Activated T-cell treated with anti-CD3 and anti-CD28 coated beads, Interleukin-2, amount 50 U/mL, for 24 hours (primary cell): ENCODE data around the gene BICD1.

ENCODE experiments used
- DNase-seq: peaks from one replicate; pipeline ENCODE4 v3.0.0-alpha.2; 2020
- H3K27ac Mint-ChIP-seq: 2 replicates; pipeline ENCODE4 v1.8.0; 2020; ENCODE audit warnings: mild to moderate bottlenecking, mixed read lengths
- H3K27me3 Mint-ChIP-seq: 2 replicates; pipeline ENCODE4 v1.8.0; 2020; ENCODE audit warnings: mixed read lengths
- H3K36me3 Mint-ChIP-seq: 2 replicates; pipeline ENCODE4 v1.8.0; 2020; ENCODE audit warnings: low read depth, mixed read lengths
- H3K4me1 Mint-ChIP-seq: 2 replicates; pipeline ENCODE4 v1.8.0; 2020; ENCODE audit warnings: low read depth, mixed read lengths
- H3K4me3 Mint-ChIP-seq: 2 replicates; pipeline ENCODE4 v1.8.0; 2020; ENCODE audit warnings: mild to moderate bottlenecking, moderate library complexity, mixed read lengths
- H3K9me3 Mint-ChIP-seq: 2 replicates; pipeline ENCODE4 v1.8.0; 2020; ENCODE audit warnings: mixed read lengths

The BICD1 gene

GRCh38 chr12:32431025-32431424 lies 324.4 kb downstream of the BICD1 start:
- Mint-ChIP-seq H3K27ac (no peak overlapping the region), H3K4me3 (no peak overlapping the region), H3K27me3 (peaks cover 23% of the 10 kb centered on the region), H3K9me3 (peaks cover 19% of the 10 kb centered on the region), H3K4me1 (no peaks in the 10 kb centered on the region), H3K36me3 (no peaks in the 10 kb centered on the region)
- no peak for DNase-seq
